Measurements from ENCODE around the gene EPC1. TPM values are rescaled to one million over a fixed set of nuclear protein-coding genes. Genes with fewer than 3 reads are reported as not detected.

Gene EPC1
- total and polyA plus RNA-seq, 2 donors, result 35.2 to 38.7 TPM

DNA sequence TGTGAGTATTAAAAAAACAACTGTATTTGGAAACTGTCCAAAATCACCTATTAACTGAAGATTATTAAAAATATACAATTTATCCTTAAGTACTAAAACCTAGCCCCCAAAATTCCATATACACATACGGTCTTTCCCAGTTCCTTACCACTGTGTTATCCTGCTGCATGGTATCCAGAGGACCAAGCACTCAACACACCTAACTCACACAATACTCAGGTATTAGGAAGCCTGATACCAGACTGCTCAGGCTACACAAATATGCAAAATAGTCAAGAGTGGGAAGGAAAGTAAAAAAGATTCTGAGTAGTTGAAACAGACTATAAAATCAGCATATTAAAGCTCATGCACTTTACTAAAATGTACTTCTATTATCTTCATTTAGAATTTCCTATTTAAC lies 67.2 kb downstream of the EPC1 start:
- Histone ChIP-seq H3K4me3 (ENCODE audit: low read length in 2 of 2) (no peak overlapping the region), H3K4me1 (ENCODE audit: control insufficient read depth in 2 of 2, insufficient read depth in 2 of 2, low read length in 2 of 2) (no peaks in the 10 kb centered on the region), H3K27me3 (ENCODE audit: control insufficient read depth in 2 of 2, insufficient read depth in 1 of 2, low read length in 1 of 2) (no peaks in the 10 kb centered on the region), H3K27ac (ENCODE audit: low read depth in 1 of 2, low read length in 1 of 2) (no peak overlapping the region), H3K9me3 (ENCODE audit: control insufficient read depth in 2 of 2, insufficient read depth in 1 of 2, low read length in 1 of 2) (no peaks in the 10 kb centered on the region), H3K36me3 (ENCODE audit: control insufficient read depth in 2 of 2, insufficient read depth in 2 of 2, low read length in 1 of 2) (peaks cover 36 to 52% of the 10 kb centered on the region in 2 donors)
- DNase-seq (ENCODE audit: low read depth in 6 of 9, low spot score in 9 of 9), result no peak
- WGBS, result 95% methylated on average over 1 of the region's 1 CpG

DNA sequence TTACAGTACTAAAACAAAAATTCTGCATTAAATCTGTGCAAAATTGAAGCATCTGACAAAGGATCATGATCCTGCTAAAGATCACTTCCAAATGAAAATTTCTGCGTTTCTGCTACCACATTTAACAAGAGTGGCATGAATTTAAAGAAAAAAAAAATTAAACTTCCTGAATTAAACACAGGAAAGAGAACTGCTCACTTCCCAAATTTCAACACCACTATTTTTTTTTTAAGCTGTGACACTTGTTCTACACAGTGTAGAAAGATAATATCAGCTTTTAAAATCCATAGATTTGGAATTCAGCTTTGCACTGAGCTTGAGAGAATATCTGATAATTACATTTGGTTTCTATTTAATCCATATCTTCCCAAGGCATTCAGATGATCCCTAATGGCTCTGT lies 73.6 kb downstream of the EPC1 start:
- no peak for DNase-seq (ENCODE audit: low read depth in 6 of 9, low spot score in 9 of 9)
- whole genome bisulfite sequencing, result 46% methylated on average over 1 of the region's 1 CpG
- Histone ChIP-seq H3K27me3 (ENCODE audit: control insufficient read depth in 2 of 2, insufficient read depth in 1 of 2, low read length in 1 of 2) (no peaks in the 10 kb centered on the region), H3K27ac (ENCODE audit: low read depth in 1 of 2, low read length in 1 of 2) (no peak overlapping the region), H3K9me3 (ENCODE audit: control insufficient read depth in 2 of 2, insufficient read depth in 1 of 2, low read length in 1 of 2) (no peaks in the 10 kb centered on the region), H3K36me3 (ENCODE audit: control insufficient read depth in 2 of 2, insufficient read depth in 2 of 2, low read length in 1 of 2) (peaks cover 45 to 58% of the 10 kb centered on the region in 2 donors), H3K4me3 (ENCODE audit: low read length in 2 of 2) (no peak overlapping the region), H3K4me1 (ENCODE audit: control insufficient read depth in 2 of 2, insufficient read depth in 2 of 2, low read length in 2 of 2) (no peaks in the 10 kb centered on the region)

DNA sequence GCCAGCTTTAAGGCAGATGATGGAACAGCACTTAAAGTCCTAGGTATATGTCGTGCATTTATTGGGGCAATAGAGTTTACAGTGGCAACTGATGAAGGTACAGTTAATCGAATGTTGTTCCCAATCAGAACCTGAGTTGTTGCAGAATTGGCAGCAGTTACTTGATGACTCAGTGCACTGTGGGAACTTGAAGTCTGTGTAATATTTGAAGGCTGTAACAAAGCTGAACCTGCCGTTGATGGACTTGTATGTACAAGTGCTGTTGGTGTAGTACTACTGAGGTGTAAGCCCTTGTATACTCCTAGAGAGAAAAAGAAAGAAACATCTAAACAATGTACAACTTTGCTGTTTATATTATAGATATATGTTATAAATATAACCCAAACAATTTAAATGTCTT lies 75.3 kb downstream of the EPC1 start:
- WGBS, result 95% methylated on average over 3 of the region's 3 CpGs
- no peaks in the 10 kb centered on the region for H3K4me1 ChIP-seq (ENCODE audit: control insufficient read depth in 2 of 2, insufficient read depth in 2 of 2, low read length in 2 of 2)
- H3K27ac ChIP-seq (ENCODE audit: low read depth in 1 of 2, low read length in 1 of 2), result no peak overlapping the region
- no peaks in the 10 kb centered on the region for H3K27me3 ChIP-seq (ENCODE audit: control insufficient read depth in 2 of 2, insufficient read depth in 1 of 2, low read length in 1 of 2)
- no peak overlapping the region for H3K4me3 ChIP-seq (ENCODE audit: low read length in 2 of 2)
- H3K36me3 ChIP-seq (ENCODE audit: control insufficient read depth in 2 of 2, insufficient read depth in 2 of 2, low read length in 1 of 2), result peaks cover 40 to 69% of the 10 kb centered on the region in 2 donors
- DNase-seq (ENCODE audit: low read depth in 6 of 9, low spot score in 9 of 9), result no peak
- no peaks in the 10 kb centered on the region for H3K9me3 ChIP-seq (ENCODE audit: control insufficient read depth in 2 of 2, insufficient read depth in 1 of 2, low read length in 1 of 2)

DNA sequence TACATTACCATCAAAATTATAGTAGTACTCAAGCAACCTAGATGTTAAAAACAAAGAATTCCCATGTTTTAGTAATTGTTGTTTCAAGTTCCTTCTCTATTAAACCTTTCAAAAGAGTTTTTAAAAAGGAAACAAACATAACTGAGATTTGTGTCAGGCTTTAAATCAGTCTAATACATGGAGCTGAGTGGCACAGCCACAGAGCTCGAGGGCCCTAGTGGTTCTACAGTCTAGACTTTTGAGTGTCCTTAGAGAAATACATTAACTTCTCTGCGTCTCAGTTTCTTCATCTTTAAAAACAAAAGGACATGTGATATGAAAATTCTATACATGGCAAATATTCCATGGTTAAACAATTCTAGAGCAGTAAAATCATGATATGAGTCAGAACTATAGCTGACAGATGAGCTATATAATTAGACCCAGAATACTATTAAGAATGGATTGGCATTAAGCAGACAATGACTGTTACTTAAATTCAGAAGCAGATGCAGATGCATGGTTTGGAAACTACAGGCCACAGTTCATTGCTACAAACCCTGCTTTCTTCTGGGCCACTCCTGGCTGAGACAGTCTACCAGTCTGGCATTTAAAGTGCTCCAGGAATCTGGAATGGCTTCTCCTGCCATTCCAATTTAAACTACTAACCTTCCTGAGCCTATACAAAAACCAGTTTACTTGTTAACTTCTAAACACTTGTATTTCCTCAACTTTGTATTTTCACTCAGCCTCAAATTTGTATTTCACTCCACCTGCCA lies 77.4 kb downstream of the EPC1 start:
- Histone ChIP-seq H3K27me3 (ENCODE audit: control insufficient read depth in 2 of 2, insufficient read depth in 1 of 2, low read length in 1 of 2) (no peaks in the 10 kb centered on the region), H3K27ac (ENCODE audit: low read depth in 1 of 2, low read length in 1 of 2) (no peak overlapping the region), H3K9me3 (ENCODE audit: control insufficient read depth in 2 of 2, insufficient read depth in 1 of 2, low read length in 1 of 2) (no peaks in the 10 kb centered on the region), H3K4me1 (ENCODE audit: control insufficient read depth in 2 of 2, insufficient read depth in 2 of 2, low read length in 2 of 2) (no peaks in the 10 kb centered on the region), H3K36me3 (ENCODE audit: control insufficient read depth in 2 of 2, insufficient read depth in 2 of 2, low read length in 1 of 2) (peaks cover 34 to 67% of the 10 kb centered on the region in 2 donors), H3K4me3 (ENCODE audit: low read length in 2 of 2) (no peak overlapping the region)
- 98% methylated on average over 2 of the region's 2 CpGs for WGBS
- no peak for DNase-seq (ENCODE audit: low read depth in 6 of 9, low spot score in 9 of 9)

DNA sequence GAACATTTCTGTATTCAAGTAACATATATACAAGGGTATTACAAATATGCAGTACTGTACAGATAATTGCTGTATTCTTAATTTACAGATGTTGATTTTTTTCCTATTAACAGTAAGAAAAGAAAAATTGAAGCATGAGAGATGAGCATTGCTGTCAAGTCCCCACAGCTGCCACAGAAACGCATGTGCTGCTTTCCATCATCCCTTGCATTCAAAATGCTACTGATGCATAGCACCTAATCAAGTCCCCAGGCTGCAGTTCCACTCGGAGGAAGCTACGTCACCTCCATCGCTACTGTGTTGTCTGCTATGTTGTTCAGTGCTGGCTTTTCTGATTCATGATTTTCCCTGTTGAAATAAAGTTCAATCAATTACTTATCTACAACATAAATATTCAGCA lies 78.2 kb downstream of the EPC1 start:
- WGBS, result 97% methylated on average over 4 of the region's 4 CpGs
- H3K4me3 ChIP-seq (ENCODE audit: low read length in 2 of 2), result no peak overlapping the region
- H3K27ac ChIP-seq (ENCODE audit: low read depth in 1 of 2, low read length in 1 of 2), result no peak overlapping the region
- H3K36me3 ChIP-seq (ENCODE audit: control insufficient read depth in 2 of 2, insufficient read depth in 2 of 2, low read length in 1 of 2), result peaks cover 34 to 67% of the 10 kb centered on the region in 2 donors
- H3K4me1 ChIP-seq (ENCODE audit: control insufficient read depth in 2 of 2, insufficient read depth in 2 of 2, low read length in 2 of 2), result no peaks in the 10 kb centered on the region
- H3K27me3 ChIP-seq (ENCODE audit: control insufficient read depth in 2 of 2, insufficient read depth in 1 of 2, low read length in 1 of 2), result no peaks in the 10 kb centered on the region
- no peak for DNase-seq (ENCODE audit: low read depth in 6 of 9, low spot score in 9 of 9)
- H3K9me3 ChIP-seq (ENCODE audit: control insufficient read depth in 2 of 2, insufficient read depth in 1 of 2, low read length in 1 of 2), result no peaks in the 10 kb centered on the region

DNA sequence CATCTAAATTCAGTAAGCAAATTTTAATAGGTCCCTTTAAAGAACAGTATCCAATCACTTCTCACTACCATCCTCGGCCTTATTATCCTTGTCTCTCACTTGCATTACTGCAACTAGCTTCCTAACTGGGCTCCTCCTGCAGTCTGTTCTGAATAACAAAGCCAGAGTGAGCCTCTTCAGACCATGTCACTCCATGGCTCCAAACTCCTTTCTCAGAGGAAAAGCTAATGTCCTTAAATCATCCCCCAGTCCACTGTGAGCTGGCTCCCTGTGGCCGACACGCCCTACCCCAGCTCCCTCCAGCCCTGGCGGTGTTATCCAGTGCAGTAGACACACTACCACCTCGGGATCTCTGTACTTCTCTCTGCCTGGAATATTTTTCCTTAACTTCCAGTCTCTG lies 80.0 kb downstream of the EPC1 start:
- no peaks in the 10 kb centered on the region for H3K9me3 ChIP-seq (ENCODE audit: control insufficient read depth in 2 of 2, insufficient read depth in 1 of 2, low read length in 1 of 2)
- no peak overlapping the region for H3K27ac ChIP-seq (ENCODE audit: low read depth in 1 of 2, low read length in 1 of 2)
- H3K4me3 ChIP-seq (ENCODE audit: low read length in 2 of 2), result no peak overlapping the region
- DNase-seq (ENCODE audit: low read depth in 6 of 9, low spot score in 9 of 9), result no peak
- 98% methylated on average over 5 of the region's 5 CpGs for WGBS
- no peaks in the 10 kb centered on the region for H3K4me1 ChIP-seq (ENCODE audit: control insufficient read depth in 2 of 2, insufficient read depth in 2 of 2, low read length in 2 of 2)
- no peaks in the 10 kb centered on the region for H3K27me3 ChIP-seq (ENCODE audit: control insufficient read depth in 2 of 2, insufficient read depth in 1 of 2, low read length in 1 of 2)
- peaks cover 27 to 51% of the 10 kb centered on the region in 2 donors for H3K36me3 ChIP-seq (ENCODE audit: control insufficient read depth in 2 of 2, insufficient read depth in 2 of 2, low read length in 1 of 2)

DNA sequence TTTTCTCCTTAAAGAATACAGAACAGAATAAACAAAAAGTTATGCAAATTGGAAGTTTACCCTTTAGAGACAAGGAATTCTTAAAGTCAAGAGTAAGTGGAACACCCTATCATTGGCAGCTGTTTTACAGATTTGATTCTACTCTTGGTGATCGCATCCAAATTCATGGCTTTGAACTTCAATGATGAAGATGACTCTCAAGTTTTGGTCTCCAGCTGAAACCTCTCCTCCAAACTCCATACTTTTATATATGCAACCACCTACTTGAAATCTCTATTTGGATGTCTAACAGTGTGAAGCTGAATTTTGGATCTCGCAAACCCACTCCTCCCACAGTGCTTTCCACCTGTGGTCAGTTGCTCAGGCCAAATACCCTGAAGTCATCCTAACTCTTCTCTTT lies 80.4 kb downstream of the EPC1 start:
- Histone ChIP-seq H3K36me3 (ENCODE audit: control insufficient read depth in 2 of 2, insufficient read depth in 2 of 2, low read length in 1 of 2) (peaks cover 22 to 47% of the 10 kb centered on the region in 2 donors), H3K9me3 (ENCODE audit: control insufficient read depth in 2 of 2, insufficient read depth in 1 of 2, low read length in 1 of 2) (no peaks in the 10 kb centered on the region), H3K27ac (ENCODE audit: low read depth in 1 of 2, low read length in 1 of 2) (no peak overlapping the region), H3K4me3 (ENCODE audit: low read length in 2 of 2) (no peak overlapping the region), H3K27me3 (ENCODE audit: control insufficient read depth in 2 of 2, insufficient read depth in 1 of 2, low read length in 1 of 2) (no peaks in the 10 kb centered on the region), H3K4me1 (ENCODE audit: control insufficient read depth in 2 of 2, insufficient read depth in 2 of 2, low read length in 2 of 2) (no peaks in the 10 kb centered on the region)
- 97% methylated on average over 2 of the region's 2 CpGs for WGBS
- no peak for DNase-seq (ENCODE audit: low read depth in 6 of 9, low spot score in 9 of 9)

DNA sequence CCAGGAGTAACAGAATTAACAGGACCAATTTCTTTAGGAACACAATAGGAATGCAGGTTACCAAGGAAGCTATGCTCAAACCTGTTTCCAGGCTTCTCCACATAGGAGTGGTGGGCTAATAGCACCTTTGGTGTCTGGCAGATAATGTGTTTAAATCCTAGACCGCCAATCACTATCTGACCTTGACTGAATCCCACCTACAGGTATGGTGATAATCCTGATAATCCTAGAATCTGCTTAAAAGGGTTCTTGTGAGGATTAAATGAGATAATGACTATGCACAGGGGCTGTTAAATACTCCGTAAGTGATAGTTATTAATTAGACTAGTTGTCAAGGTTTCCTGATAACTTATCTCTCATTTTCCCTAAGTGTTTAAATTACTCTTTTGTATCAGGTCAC lies 81.2 kb downstream of the EPC1 start:
- no peaks in the 10 kb centered on the region for H3K27me3 ChIP-seq (ENCODE audit: control insufficient read depth in 2 of 2, insufficient read depth in 1 of 2, low read length in 1 of 2)
- H3K36me3 ChIP-seq (ENCODE audit: control insufficient read depth in 2 of 2, insufficient read depth in 2 of 2, low read length in 1 of 2), result peaks cover 14 to 40% of the 10 kb centered on the region in 2 donors
- H3K4me3 ChIP-seq (ENCODE audit: low read length in 2 of 2), result no peak overlapping the region
- no peaks in the 10 kb centered on the region for H3K4me1 ChIP-seq (ENCODE audit: control insufficient read depth in 2 of 2, insufficient read depth in 2 of 2, low read length in 2 of 2)
- no peak overlapping the region for H3K27ac ChIP-seq (ENCODE audit: low read depth in 1 of 2, low read length in 1 of 2)
- 98% methylated on average over 2 of the region's 2 CpGs for WGBS
- H3K9me3 ChIP-seq (ENCODE audit: control insufficient read depth in 2 of 2, insufficient read depth in 1 of 2, low read length in 1 of 2), result no peaks in the 10 kb centered on the region
- DNase-seq (ENCODE audit: low read depth in 6 of 9, low spot score in 9 of 9), result no peak

DNA sequence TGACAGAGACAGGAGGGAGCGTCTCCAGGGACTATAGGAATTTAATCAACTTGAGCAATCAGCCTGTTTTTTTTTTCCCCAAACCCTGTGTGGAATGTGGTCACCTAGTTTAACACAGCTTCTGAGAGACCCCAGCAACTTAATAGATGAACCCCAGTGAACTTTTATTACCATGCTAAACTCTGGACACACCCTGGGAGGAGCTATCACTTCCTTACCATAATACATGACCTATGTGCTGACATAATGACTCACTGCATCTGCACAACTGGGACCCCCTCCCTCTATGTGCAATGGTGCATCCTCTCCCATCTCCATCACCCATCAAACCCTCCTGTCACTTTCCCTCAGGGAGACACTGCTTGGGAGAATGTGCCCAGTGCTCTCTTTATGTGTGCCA lies 83.7 kb downstream of the EPC1 start:
- Histone ChIP-seq H3K4me3 (ENCODE audit: low read length in 2 of 2) (no peak overlapping the region), H3K9me3 (ENCODE audit: control insufficient read depth in 2 of 2, insufficient read depth in 1 of 2, low read length in 1 of 2) (no peaks in the 10 kb centered on the region), H3K27ac (ENCODE audit: low read depth in 1 of 2, low read length in 1 of 2) (no peak overlapping the region), H3K27me3 (ENCODE audit: control insufficient read depth in 2 of 2, insufficient read depth in 1 of 2, low read length in 1 of 2) (no peaks in the 10 kb centered on the region), H3K4me1 (ENCODE audit: control insufficient read depth in 2 of 2, insufficient read depth in 2 of 2, low read length in 2 of 2) (no peaks in the 10 kb centered on the region), H3K36me3 (ENCODE audit: control insufficient read depth in 2 of 2, insufficient read depth in 2 of 2, low read length in 1 of 2) (peaks cover 0 to 17% of the 10 kb centered on the region in 2 donors)
- 96% methylated on average over 1 of the region's 1 CpG for WGBS
- no peak for DNase-seq (ENCODE audit: low read depth in 6 of 9, low spot score in 9 of 9)
